ENCODE data around the gene PFKP. TPM values are rescaled to one million over a fixed set of nuclear protein-coding genes. Genes with fewer than 3 reads are reported as not detected.
"Not testable (repeated sequence)": the region's sequence is repeated elsewhere in the genome, so short reads cannot be mapped to it uniquely, and the experiment has no call there.

Gene PFKP
- total RNA-seq, 1 donor from 2014 or later, result 42.8 TPM

- no peak overlapping the region for H3K4me3 Mint-ChIP-seq
- H3K36me3 Mint-ChIP-seq (ENCODE audit: low read depth), result no peaks in the 10 kb centered on the region
- ChIA-PET CTCF (no interaction called here), POLR2A (no interaction called here)
- DNase-seq (no peak), ATAC-seq (ENCODE audit: low read depth) (no peak)
- peaks cover 5% of the 10 kb centered on the region for H3K4me1 Mint-ChIP-seq
- H3K9me3 Mint-ChIP-seq, result no peaks in the 10 kb centered on the region
- no peak overlapping the region for H3K27ac Mint-ChIP-seq
- H3K27me3 Mint-ChIP-seq, result no peaks in the 10 kb centered on the region
- TF ChIP-seq CTCF (IDR thresholded peaks at IDR 0.05), result no peak
- intact Hi-C loops (cut with micrococcal nuclease), result loop anchor here (10.0 kb wide), 1 partner anchor 1325 kb away; the partner anchor contains the start of gene ADARB2
Observed at GRCh38 chr10:3059974-3060373, 7.4 kb upstream of the PFKP start.

GRCh38 chr10:3060481-3060889 is 6.9 kb upstream of the PFKP start:
- ATAC-seq (ENCODE audit: low read depth), result peak; percentile 60
- intact Hi-C loops (cut with micrococcal nuclease), result loop anchor here (10.0 kb wide), 1 partner anchor 1326 kb away; the partner anchor contains the start of gene ADARB2
- TF ChIP-seq CTCF (IDR thresholded peaks at IDR 0.05), result no peak
- ChIA-PET POLR2A (no interaction called here), CTCF (no interaction called here)
- Mint-ChIP-seq H3K4me1 (peaks cover 8% of the 10 kb centered on the region), H3K36me3 (ENCODE audit: low read depth) (no peaks in the 10 kb centered on the region), H3K27me3 (no peaks in the 10 kb centered on the region), H3K4me3 (no peak overlapping the region), H3K27ac (no peak overlapping the region), H3K9me3 (no peaks in the 10 kb centered on the region)
- DNase-seq, result no peak

GRCh38 chr10:3061323-3061898 is 5.9 kb upstream of the PFKP start:
- H3K27me3 Mint-ChIP-seq; ATAC-seq (ENCODE audit: low read depth); H3K27ac Mint-ChIP-seq; POLR2A ChIA-PET; DNase-seq; CTCF ChIA-PET; H3K9me3 Mint-ChIP-seq; H3K36me3 Mint-ChIP-seq (ENCODE audit: low read depth); H3K4me3 Mint-ChIP-seq: not testable (repeated sequence)
- peaks cover 16% of the 10 kb centered on the region for H3K4me1 Mint-ChIP-seq
- intact Hi-C loops (cut with micrococcal nuclease), result loop anchor here (10.0 kb wide), 1 partner anchor 1327 kb away; the partner anchor contains the start of gene ADARB2

- ChIA-PET POLR2A (no interaction called here), CTCF (no interaction called here)
- peaks cover 17% of the 10 kb centered on the region for H3K4me1 Mint-ChIP-seq
- DNase-seq (no peak), ATAC-seq (ENCODE audit: low read depth) (no peak)
- TF ChIP-seq CTCF (IDR thresholded peaks at IDR 0.05), result no peak
- H3K36me3 Mint-ChIP-seq (ENCODE audit: low read depth), result no peaks in the 10 kb centered on the region
- H3K27ac Mint-ChIP-seq, result no peak overlapping the region
- H3K4me3 Mint-ChIP-seq, result no peak overlapping the region
- no peaks in the 10 kb centered on the region for H3K9me3 Mint-ChIP-seq
- H3K27me3 Mint-ChIP-seq, result no peaks in the 10 kb centered on the region
- intact Hi-C loops (cut with micrococcal nuclease), result loop anchor here (10.0 kb wide), 1 partner anchor 1328 kb away; the partner anchor contains the start of gene ADARB2
Observed at GRCh38 chr10:3062502-3063186, 4.7 kb upstream of the PFKP start.

- H3K4me3 Mint-ChIP-seq, result peak overlapping the region; percentile 28
- intact Hi-C loops (cut with micrococcal nuclease), result loop anchor here (2.0 to 10.0 kb wide), 2 partner anchors 28 to 1330 kb away; partner anchors contain the start of gene ADARB2
- CTCF ChIA-PET, result no interaction called here
- no peak overlapping the region for H3K27ac Mint-ChIP-seq
- H3K36me3 Mint-ChIP-seq (ENCODE audit: low read depth), result peaks cover 2% of the 10 kb centered on the region
- ATAC-seq (ENCODE audit: low read depth) (peak; percentile 53), DNase-seq (no peak)
- TF ChIP-seq CTCF (IDR thresholded peaks at IDR 0.05), result no peak
- POLR2A ChIA-PET, result interaction anchor here (0.6 kb wide), 1 partner anchor 79 kb away, joined by 4 read pairs; no protein-coding TSS in a partner anchor
- peaks cover 21% of the 10 kb centered on the region for H3K4me1 Mint-ChIP-seq
- H3K9me3 Mint-ChIP-seq, result no peaks in the 10 kb centered on the region
- no peaks in the 10 kb centered on the region for H3K27me3 Mint-ChIP-seq
Observed at GRCh38 chr10:3064423-3064822, 2.9 kb upstream of the PFKP start.
